Limb (tissue), 2 donors: Measurements from ENCODE around the gene SPOCK1.
A peak's percentile ranks its signal among the peaks of the same experiment; 100 is the strongest.

Experiments
- DNase-seq, 2 donors: peaks; one replicate each; pipeline ENCODE4 v3.0.0-alpha.2; 2016; ENCODE audit errors: extremely low spot score in 2 of 2

The SPOCK1 gene

DNA sequence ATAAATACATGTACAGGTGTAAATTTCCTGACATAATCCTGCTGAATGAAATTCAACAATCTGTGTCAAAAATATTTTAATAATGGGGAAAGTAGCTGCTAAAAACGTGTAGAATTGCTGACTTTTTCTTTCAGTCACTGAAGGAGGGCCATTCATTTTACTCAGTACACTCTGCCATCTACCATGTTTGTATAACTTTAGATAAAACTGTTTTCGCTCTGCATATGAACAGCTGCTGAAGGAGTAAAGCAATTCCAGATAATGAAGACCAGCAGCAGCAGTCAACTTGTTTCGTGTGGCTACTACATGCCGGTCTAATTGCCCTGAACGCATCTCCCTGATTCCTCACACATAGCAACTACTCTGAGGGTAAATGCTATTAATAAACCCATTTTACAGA lies 380.5 kb downstream of the SPOCK1 start:
- no peak for DNase-seq

DNA sequence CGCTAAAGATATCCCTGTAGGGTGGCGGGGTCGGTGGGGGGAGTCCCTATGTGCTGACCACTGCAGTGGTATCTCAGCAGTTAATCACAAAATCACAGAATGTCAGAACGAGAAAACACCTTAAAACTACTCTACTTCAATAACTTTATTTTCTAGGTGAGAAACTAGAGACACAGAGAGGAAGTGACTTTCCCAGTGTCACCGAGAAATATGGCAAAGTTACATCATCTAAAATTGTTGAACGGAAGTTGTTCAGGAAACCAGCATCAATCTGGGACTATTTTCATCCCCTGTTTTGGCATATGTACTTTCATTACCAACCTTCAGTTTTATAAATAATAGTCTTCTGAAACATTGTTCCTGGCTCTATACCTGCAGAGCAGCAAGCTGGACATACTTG lies 384.0 kb downstream of the SPOCK1 start:
- DNase-seq, result no peak

- DNase-seq, result no peak
Measured at GRCh38 chr5:137114529-137114928, 384.6 kb downstream of the SPOCK1 start.

DNA sequence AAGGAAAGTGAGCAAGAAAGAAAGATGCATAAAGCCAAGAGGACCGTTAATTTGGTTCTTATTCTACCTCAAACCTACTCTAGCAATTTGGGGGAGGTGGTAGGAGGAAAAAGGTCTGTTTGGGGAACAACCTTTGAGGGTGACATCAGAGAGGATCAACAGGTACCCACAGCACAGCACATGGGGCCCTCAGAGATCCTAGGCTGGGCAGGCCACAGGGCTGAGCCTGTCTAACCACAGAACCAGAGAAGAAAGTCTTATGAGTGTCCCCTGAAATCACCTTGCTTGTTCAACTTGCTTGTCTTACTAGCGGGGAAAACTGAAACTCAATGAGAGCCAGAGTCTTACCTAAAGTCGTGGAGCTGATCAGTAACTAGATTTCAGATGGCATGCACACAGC lies 385.2 kb downstream of the SPOCK1 start:
- no peak for DNase-seq

DNA sequence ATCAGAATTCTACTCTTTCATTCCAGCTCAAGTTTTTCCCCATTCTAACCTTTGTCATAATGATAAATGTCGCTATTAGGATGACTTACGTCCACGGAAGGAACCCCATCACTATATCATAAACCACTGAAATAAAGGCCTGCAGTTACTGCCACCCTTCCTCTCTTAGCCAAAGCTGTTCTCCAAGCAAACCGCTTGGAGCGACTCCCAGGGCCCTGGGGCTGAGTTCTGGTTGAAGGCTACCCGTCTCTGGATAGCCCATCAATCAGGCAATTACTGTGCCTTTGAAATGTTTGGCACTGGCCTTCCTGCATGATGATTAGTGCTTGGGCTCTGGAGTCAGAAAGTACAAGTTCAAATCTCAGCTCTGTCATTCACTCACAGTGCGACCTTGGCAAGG lies 386.0 kb downstream of the SPOCK1 start:
- DNase-seq, result no peak

DNA sequence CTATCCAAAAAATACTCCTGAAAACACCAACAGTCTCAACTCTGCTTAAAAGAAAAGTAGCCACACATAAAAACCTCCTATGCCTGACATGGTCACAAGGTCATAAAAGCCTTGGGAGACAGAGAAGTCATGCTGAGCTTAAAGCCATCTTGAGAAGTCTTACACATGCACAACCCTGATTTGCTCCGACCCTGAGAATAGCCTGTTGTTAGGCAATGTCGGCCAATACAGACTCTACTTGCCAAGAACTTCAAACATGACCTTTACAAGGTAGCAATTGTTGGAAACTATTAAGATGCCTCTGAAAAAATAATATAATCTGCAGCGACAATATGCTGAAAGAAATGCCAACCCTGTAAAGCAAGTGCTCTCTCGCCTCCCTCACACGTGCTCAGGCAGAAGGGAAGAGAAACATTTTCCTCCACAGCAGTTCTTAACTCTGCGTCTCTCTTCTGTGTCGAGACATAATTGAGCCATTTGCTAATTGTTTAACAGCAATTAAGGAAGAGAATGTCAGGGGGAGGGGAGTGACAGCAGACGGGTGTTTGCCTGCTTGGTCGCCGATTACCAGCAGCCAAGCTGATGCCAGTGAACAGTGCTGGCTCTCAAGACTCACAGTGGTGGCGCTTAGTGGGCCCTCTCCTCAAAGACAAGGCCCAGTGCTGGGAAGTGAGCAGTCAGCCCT lies 393.6 kb downstream of the SPOCK1 start:
- no peak for DNase-seq

DNA sequence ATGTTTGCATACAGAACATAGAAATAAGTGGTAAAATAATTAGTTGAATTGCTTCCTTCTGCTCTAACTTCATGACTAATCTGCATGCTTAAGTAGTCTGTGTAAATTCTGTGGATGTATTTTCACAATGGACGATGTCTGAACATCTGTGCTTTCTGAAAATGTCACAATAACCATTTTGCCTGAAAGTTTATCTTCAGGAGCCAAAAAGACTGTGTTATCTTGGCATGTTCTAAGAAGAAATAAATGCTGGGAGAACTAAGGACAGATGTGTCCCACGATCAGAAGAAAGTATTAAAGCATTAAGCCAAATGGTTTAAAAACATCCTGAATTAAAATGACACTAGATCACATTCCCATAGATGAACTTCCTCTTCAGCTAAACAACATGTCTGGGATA lies 397.6 kb downstream of the SPOCK1 start:
- DNase-seq, result no peak

DNA sequence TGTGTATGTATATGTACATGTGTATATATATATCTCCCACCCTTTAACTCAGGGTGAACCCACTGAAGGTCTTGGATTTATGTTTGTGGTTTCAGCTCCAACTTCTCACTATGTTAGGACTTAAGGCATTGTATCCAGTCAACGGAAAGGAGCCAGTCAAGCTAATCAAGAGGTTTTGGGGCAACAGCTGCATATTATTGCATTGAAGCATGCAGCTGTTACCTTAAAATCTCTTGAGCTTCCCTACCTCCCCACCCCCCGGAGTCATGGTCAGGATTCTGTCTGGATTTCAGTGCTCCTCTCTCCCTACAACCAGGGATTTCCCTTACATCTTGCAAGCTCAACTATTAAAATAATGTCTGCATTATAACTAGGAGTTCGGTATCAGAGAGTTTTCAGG lies 399.5 kb downstream of the SPOCK1 start:
- peak in 1 of 2 donors; percentile 39 for DNase-seq

GRCh38 chr5:137098663-137099062 lies 400.5 kb downstream of the SPOCK1 start:
- no peak for DNase-seq

- DNase-seq, result no peak
Measured at GRCh38 chr5:137098238-137098637, 400.9 kb downstream of the SPOCK1 start.

GRCh38 chr5:137097203-137097602 lies 401.9 kb downstream of the SPOCK1 start:
- no peak for DNase-seq

DNA sequence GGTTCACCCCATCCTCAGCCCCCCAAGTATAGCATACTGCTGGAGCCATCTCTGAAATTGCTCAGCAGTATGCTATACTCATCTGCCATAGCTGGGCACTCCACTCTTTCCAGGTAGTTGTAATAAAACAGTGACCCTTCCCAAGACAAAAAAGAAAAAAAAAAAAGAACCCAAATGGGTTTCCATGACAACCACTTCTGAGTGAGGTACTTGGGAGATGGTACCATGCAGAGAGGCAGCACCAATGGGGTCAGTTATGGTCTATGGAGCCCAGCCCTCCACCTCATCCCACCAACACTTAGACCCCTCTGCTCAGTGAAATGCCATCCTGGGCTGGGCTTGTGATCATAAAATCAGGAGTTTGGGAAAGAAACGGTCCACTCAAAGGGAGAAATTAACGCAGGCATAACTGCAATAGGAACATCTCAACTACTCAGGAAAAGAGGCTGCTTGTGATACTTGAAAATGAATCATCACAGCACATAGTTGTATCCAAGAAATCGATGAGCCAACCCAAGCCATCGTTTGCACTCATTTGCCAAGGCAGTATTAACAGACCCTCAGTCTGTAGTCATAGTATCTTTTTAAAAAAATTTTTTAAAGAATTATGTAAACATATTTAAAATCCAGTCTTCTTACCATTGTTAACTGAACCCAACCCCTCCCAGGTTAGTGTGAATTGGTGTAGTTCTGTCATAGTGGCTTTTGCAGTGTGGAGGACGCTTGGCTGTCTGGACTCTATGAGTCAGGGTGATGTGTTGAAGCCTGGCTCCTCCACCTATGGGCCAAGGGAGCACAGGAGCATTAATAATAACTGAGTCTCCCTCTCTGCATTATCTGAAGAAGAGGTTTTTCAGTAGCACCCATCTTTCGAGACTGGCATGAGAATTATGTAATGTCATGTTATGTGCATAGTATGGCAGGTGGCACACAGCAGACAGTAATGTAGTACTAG lies 402.7 kb downstream of the SPOCK1 start:
- DNase-seq, result no peak

DNA sequence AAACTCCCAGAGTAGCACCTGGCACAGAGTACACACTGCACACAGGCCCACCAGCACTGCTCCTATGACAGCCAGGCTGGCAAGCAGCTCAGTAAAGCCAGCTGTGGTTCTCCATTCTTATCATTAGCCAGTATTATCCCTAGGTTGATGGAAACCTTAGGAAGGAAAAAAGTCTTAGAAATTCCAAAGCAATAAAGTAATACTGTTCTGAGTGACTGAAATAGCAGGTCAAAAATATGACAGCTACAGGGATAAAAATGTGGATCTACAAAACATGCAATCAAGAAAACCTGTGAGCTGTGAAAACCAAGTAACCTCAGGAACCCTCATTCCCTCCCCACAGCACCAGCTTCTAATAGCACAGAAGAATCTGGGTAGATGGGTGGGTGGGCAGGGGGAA lies 403.5 kb downstream of the SPOCK1 start:
- DNase-seq, result no peak

- no peak for DNase-seq
Measured at GRCh38 chr5:137092831-137093230, 406.3 kb downstream of the SPOCK1 start.

DNA sequence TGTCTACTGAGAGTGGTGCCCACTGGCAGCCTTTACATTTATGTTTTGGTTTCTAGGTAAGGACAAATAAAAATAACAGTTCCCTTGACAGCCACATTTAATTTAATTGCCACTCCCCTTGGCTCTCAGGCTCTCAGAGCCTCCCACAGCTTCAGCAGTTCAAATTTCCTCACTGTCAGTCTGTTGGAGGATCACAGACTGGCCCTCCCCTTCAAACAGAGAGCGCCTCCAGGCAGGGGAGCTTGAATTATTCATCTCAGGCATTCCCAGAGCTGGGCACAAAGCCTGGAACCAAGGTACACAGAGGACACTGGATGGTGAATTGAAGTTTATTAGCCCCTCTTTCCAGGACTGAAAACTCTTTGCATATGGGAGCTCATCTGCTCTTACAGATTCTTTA lies 407.7 kb downstream of the SPOCK1 start:
- DNase-seq, result peak in 1 of 2 donors; percentile 38

GRCh38 chr5:137090721-137091120 lies 408.4 kb downstream of the SPOCK1 start:
- DNase-seq, result no peak

DNA sequence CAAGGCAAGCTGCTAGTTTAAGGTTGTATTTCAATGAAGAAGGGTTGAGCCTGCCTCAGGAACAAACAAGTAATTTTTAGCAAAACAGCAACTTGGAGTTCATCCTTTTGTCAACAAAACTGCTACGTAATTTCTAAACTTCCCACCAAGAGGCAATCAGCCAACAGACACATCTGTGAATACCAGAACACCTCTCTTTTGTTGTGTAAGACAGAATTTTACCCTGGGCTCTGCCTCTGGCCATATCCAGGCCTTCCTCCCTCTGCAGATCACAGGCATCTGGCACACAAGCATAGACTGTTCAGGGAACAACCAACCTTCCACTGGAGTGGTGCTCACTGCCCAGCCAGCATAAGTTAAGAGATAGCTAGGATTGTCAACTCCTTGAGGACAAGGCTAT lies 409.0 kb downstream of the SPOCK1 start:
- DNase-seq, result no peak

GRCh38 chr5:137088175-137088574 lies 411.0 kb downstream of the SPOCK1 start:
- no peak for DNase-seq

GRCh38 chr5:137086342-137086741 lies 412.8 kb downstream of the SPOCK1 start:
- no peak for DNase-seq

DNA sequence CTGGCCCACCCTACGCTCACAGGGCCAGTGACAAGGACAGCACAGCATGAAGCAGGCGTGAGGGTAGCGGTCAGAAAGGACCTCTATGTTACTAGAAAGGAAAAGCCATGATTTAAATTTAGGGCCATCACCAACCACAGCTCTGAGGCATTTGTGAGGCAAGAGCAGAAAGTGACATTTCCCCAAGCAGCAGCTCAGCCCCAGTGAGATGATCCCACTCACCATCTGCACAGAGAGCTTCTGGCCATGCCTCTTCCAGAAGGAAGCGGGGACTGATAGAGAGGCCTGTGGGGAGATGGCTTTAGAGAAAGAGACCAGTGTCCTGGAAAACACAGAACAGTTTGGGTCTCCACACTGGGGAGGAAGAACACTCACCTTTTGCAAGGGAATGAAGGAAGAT lies 413.9 kb downstream of the SPOCK1 start:
- DNase-seq, result no peak

DNA sequence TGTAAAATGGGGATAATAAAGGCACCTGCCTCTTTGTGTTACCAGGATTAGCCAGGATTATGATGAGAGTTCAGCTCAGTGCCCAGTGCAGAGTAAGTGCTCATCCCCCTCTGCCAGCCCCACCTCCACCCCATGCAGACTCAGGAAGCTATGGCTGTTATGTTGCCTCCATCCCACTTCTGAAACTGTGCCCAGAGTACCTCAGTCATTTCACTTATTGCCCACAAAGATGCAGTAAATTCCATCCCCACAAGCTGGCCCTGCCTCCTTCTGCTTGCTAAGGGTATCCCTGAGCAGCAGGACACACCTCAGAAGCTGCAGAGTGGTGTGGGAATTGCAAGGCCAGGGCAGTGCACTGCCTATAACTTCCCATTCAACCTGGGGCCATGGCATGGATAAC lies 415.1 kb downstream of the SPOCK1 start:
- DNase-seq, result no peak

GRCh38 chr5:137082951-137083350 lies 416.2 kb downstream of the SPOCK1 start:
- DNase-seq, result no peak

- no peak for DNase-seq
Measured at GRCh38 chr5:137078171-137078665, 420.9 kb downstream of the SPOCK1 start.
